ENCODE results near the gene RHBDL2.
"Not testable (repeated sequence)": the region's sequence is repeated elsewhere in the genome, so short reads cannot be mapped to it uniquely, and the experiment has no call there.

RHBDL2 gene

GRCh38 chr1:38941527-38942019, at the start of gene RHBDL2:
Gene RHBDL2 (minus strand): TSS chr1:38941830. CDS start chr1:38919212, 22,618 bp downstream.
- peak; percentile 20 for DNase-seq

GRCh38 chr1:38990738-38991637, 49.4 kb upstream of the RHBDL2 start, which contains the start of gene AKIRIN1:
Gene AKIRIN1 (plus strand): TSS chr1:38991276. CDS start chr1:38991381, 105 bp downstream.
- peak; percentile 97 for DNase-seq

GRCh38 chr1:38990386-38990737, 48.7 kb upstream of the RHBDL2 start:
- peak; percentile 59 for DNase-seq

- no peak for DNase-seq
Measured at GRCh38 chr1:38989979-38990378, 48.3 kb upstream of the RHBDL2 start.

GRCh38 chr1:38979380-38979779, 37.8 kb upstream of the RHBDL2 start:
- DNase-seq, result not testable (repeated sequence)

- not testable (repeated sequence) for DNase-seq
Measured at GRCh38 chr1:38978245-38978542, 36.6 kb upstream of the RHBDL2 start.

- not testable (repeated sequence) for DNase-seq
Measured at GRCh38 chr1:38977399-38978244, 36.0 kb upstream of the RHBDL2 start.

GRCh38 chr1:38973659-38974437, 32.2 kb upstream of the RHBDL2 start:
- no peak for DNase-seq

- DNase-seq, result not testable (repeated sequence)
Measured at GRCh38 chr1:38973145-38973544, 31.5 kb upstream of the RHBDL2 start.

GRCh38 chr1:38964140-38964548, 22.5 kb upstream of the RHBDL2 start:
- DNase-seq, result no peak

- DNase-seq, result no peak
Measured at GRCh38 chr1:38962560-38962959, 20.9 kb upstream of the RHBDL2 start.

GRCh38 chr1:38962113-38962512, 20.5 kb upstream of the RHBDL2 start:
- DNase-seq, result no peak

GRCh38 chr1:38958967-38959366, 17.3 kb upstream of the RHBDL2 start:
- no peak for DNase-seq

GRCh38 chr1:38953433-38953860, 11.8 kb upstream of the RHBDL2 start:
- DNase-seq, result no peak

GRCh38 chr1:38950553-38950952, 8.9 kb upstream of the RHBDL2 start:
- DNase-seq, result no peak

GRCh38 chr1:38944547-38944946, 2.9 kb upstream of the RHBDL2 start:
- no peak for DNase-seq

- no peak for DNase-seq
Measured at GRCh38 chr1:38942664-38943428, 1.2 kb upstream of the RHBDL2 start.

GRCh38 chr1:38941093-38941492, 537 bp downstream of the RHBDL2 start:
- no peak for DNase-seq

- DNase-seq, result no peak
Measured at GRCh38 chr1:38940339-38941047, 1.1 kb downstream of the RHBDL2 start.

- no peak for DNase-seq
Measured at GRCh38 chr1:38938722-38939260, 2.8 kb downstream of the RHBDL2 start.

GRCh38 chr1:38932571-38932970, 9.1 kb downstream of the RHBDL2 start:
- DNase-seq, result no peak
